GM06990 (cell line): ENCODE results near the gene MRPL53.

Experiments
- DNase-seq: peaks from one replicate; pipeline ENCODE4 v3.0.0-alpha.2; 2011; ENCODE audit not compliant: insufficient read length; ENCODE audit errors: extremely low read depth
- H3K27me3 ChIP-seq: replicated peaks from 2 replicates; pipeline ENCODE4 v1.6.0; 2011; ENCODE audit warnings: low read length; ENCODE audit not compliant: control insufficient read depth, insufficient read depth
- H3K36me3 ChIP-seq: 2 replicates; pipeline ENCODE4 v1.5.1; 2011; ENCODE audit warnings: low read length; ENCODE audit not compliant: control insufficient read depth, insufficient read depth
- H3K4me3 ChIP-seq: replicated peaks from 2 replicates; pipeline ENCODE4 v1.5.1; 2011; ENCODE audit warnings: low read depth, mild to moderate bottlenecking, control low read depth, low read length
- TF ChIP-seq, protein P1 (sequence below): IDR thresholded peaks from 2 replicates; pipeline ENCODE4 v1.5.1; 2011; ENCODE audit warnings: low read length, control low read depth, mild to moderate bottlenecking, inconsistent platforms; ENCODE audit not compliant: insufficient read depth, poor library complexity, severe bottlenecking

MRPL53 gene

DNA sequence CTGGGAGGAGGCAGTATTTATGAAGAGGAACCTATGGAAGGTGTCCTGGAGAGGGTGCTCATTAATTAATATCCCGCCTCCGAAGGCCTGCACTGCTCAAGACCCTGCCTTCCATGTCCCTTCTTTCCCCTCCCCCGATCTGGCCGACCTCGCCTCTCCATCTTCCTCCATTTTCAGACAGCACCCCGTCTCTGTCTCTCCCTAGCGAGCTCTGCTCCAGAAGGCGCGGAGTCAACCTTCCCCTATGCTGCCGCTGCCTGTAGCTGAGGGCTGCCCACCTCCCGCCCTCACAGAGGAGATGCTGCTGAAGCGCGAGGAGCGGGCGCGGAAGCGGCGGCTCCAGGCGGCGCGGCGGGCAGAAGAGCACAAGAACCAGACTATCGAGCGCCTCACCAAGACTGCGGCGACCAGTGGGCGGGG lies 15.3 kb downstream of the MRPL53 start:
- Histone ChIP-seq H3K36me3 (peaks cover 9% of the 10 kb centered on the region), H3K4me3 (peak overlapping the region; percentile 79), H3K27me3 (no peaks in the 10 kb centered on the region)
- DNase-seq: no peak
- TF ChIP-seq, protein P1, sequence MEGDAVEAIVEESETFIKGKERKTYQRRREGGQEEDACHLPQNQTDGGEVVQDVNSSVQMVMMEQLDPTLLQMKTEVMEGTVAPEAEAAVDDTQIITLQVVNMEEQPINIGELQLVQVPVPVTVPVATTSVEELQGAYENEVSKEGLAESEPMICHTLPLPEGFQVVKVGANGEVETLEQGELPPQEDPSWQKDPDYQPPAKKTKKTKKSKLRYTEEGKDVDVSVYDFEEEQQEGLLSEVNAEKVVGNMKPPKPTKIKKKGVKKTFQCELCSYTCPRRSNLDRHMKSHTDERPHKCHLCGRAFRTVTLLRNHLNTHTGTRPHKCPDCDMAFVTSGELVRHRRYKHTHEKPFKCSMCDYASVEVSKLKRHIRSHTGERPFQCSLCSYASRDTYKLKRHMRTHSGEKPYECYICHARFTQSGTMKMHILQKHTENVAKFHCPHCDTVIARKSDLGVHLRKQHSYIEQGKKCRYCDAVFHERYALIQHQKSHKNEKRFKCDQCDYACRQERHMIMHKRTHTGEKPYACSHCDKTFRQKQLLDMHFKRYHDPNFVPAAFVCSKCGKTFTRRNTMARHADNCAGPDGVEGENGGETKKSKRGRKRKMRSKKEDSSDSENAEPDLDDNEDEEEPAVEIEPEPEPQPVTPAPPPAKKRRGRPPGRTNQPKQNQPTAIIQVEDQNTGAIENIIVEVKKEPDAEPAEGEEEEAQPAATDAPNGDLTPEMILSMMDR: no peak

DNA sequence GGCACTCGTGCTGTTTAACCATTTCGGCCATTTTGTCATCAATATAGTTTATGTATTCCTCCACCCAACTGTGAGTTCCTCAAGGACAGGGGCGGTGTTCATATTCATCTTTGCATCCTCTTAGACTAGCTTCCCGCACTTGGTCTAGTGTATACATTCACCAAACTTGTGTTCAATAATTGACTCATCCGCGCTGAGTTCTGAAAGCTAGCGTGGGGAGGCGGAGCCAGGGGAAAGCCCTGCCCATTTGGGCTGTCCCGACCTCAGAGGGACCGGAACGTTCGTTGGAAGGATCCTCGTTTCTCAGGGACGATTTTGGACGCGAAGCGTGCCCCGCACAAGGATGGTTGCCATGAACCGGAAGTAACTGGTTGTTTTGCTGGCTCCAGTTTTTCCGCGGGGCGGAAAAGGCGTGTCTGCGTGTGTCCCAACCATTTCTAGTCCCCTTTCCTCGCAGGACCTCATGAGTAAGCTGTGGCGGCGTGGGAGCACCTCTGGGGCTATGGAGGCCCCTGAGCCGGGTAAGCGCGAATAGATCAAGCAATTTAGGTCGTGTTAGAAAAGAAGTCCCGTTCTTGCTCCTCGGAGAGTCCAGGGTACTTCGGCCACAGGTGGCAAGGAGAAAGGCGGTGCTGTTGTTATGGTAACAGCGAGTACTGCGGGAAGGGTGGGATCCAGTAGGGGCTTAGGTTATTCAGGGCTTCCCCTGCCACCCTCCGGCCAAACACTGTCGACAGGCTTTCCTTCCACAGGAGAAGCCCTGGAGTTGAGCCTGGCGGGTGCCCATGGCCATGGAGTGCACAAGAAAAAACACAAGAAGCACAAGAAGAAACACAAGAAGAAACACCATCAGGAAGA lies 17.6 kb downstream of the MRPL53 start, which contains the start of gene INO80B:
INO80B (plus strand) TSS at position 434 of the 858 bp plus-strand sequence; CDS start at position 464, 30 bp downstream.
- Histone ChIP-seq H3K36me3 (no peaks in the 10 kb centered on the region), H3K27me3 (no peaks in the 10 kb centered on the region), H3K4me3 (peak within 1 kb of the TSS; percentile 87)
- DNase-seq: peak; percentile 95
- TF ChIP-seq, protein P1: no peak

DNA sequence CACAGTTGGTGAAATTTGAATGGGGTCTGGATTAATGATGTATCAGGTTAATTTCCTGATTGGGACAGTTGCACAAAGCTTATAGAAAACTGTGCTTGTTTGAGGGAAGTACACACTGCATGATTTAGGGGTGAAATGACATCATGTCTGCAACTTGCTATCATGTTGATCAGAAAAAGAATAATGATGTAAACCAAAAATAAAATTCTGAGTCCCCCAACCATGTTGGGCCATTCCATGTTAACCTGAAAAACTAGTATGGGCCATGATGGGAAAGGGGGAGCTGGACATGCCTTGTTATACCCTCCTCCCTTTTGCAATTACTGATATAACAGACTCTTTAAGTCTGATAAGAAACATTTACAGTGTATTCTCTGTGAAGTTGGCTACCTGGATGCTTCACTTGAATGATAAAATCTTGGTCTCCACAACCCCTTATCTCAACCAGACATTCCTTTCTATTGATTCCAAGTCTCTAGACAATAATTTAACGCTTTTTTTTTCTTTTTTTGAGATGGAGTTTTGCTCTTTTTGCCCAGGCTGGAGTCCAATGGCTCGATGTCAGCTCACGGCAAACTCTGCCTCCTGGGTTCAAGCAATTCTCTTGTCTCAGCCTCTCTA lies 21.8 kb downstream of the MRPL53 start:
- H3K4me3 ChIP-seq: no peak overlapping the region
- DNase-seq: no peak
- H3K36me3 ChIP-seq: no peaks in the 10 kb centered on the region
- TF ChIP-seq, protein P1: no peak
- no peaks in the 10 kb centered on the region for H3K27me3 ChIP-seq

GRCh38 chr2:74448771-74449170 lies 23.7 kb downstream of the MRPL53 start:
- no peak overlapping the region for H3K4me3 ChIP-seq
- no peak for DNase-seq
- TF ChIP-seq, protein P1: no peak
- no peaks in the 10 kb centered on the region for H3K36me3 ChIP-seq
- no peaks in the 10 kb centered on the region for H3K27me3 ChIP-seq

GRCh38 chr2:74447230-74447999 lies 25.1 kb downstream of the MRPL53 start:
- Histone ChIP-seq H3K36me3 (no peaks in the 10 kb centered on the region), H3K27me3 (no peaks in the 10 kb centered on the region), H3K4me3 (no peak overlapping the region)
- TF ChIP-seq, protein P1: no peak
- no peak for DNase-seq
